Right lobe of liver (tissue), 6 donors: ENCODE data around the gene POLR2B. TPM values are rescaled to one million over a fixed set of nuclear protein-coding genes. Genes with fewer than 3 reads are reported as not detected.

Experiments
- ATAC-seq, 4 donors: fragments of 200-7000 bp; cut with Tn5 transposase; one replicate each; pipeline ENCODE4 v1.9.1; 2020; ENCODE audit warnings: mild to moderate bottlenecking in 4 of 4, moderate library complexity in 4 of 4
- DNase-seq, 3 donors: peaks; one replicate each; pipeline ENCODE4 v3.0.0-alpha.2; 2020
- H3K27ac ChIP-seq, 3 donors: fragments of 200-600 bp; one replicate each; pipeline ENCODE4 v1.8.0; 2022
- H3K27me3 ChIP-seq, 2 donors: fragments of 200-600 bp; one replicate each; pipeline ENCODE4 v1.8.0; 2022
- H3K36me3 ChIP-seq, 4 donors: fragments of 200-600 bp; sonication (generic) in 1 of 4; one replicate each; pipeline versions ENCODE4 v1.5.1 to v1.8.0; 2017 to 2022; ENCODE audit warnings: control low read depth in 1 of 4
- H3K4me1 ChIP-seq, 4 donors: fragments of 200-600 bp; sonication (generic) in 1 of 4; one replicate each; pipeline versions ENCODE4 v1.5.1 to v1.8.0; 2017 to 2022; ENCODE audit warnings: control low read depth in 1 of 4
- H3K4me3 ChIP-seq, 3 donors: fragments of 200-600 bp; one replicate each; pipeline ENCODE4 v1.8.0; 2022
- H3K9me3 ChIP-seq, 4 donors: fragments of 200-600 bp; sonication (generic) in 1 of 4; one replicate each; pipeline versions ENCODE4 v1.5.1 to v1.8.0; 2017 to 2022; ENCODE audit warnings: control low read depth in 1 of 4
- POLR2A ChIP-seq: fragments of 450-650 bp; IDR thresholded peaks from one replicate; pipeline ENCODE4 v1.6.1; 2017; ENCODE audit warnings: antibody characterized with exemption, mild to moderate bottlenecking
- WGBS: methylation state at CpG from one replicate; pipeline ENCODE4 v1.1.6; 2018; ENCODE audit warnings: low coverage, low lambda C conversion rate; ENCODE audit not compliant: insufficient coverage; ENCODE audit errors: missing lambda C conversion rate; 5-methylcytosine and 5-hydroxymethylcytosine counted together
- intact Hi-C, 2 donors: fragments of 100-400 bp; cut with DNase I; formaldehyde crosslinking; loops; one replicate each; pipeline versions ENCODE4 v1.11.2 to v1.14.1; 2022
- total RNA-seq, 6 experiments: library from RNA; depleted of rRNA in 2 of 6; stranded (reverse); fragments of >200 nt in 2 of 6; fragmentation: NEBNext Ultra II Directional in 3 of 6; extraction: Animal tissue kit (Norgen Biotek cat#: 25700) in 3 of 6; gene quantifications; one replicate each; pipeline versions ENCODE4 v1.1.0 to v1.2.4, GENCODE V29; 2016 to 2023
- TF ChIP-seq, protein P1 (sequence below), 4 donors: fragments of 200-600 bp in 3 of 4; fragments of 450-650 bp in 1 of 4; IDR thresholded peaks; one replicate each; pipeline versions ENCODE4 v1.5.1 to v1.8.0; 2016 to 2022; ENCODE audit warnings: antibody characterized with exemption in 4 of 4, mild to moderate bottlenecking in 2 of 4
- donor health status: DM: no; HTN: yes; CAD: no.
- donor health status: DM: no; HTN: no; CAD: no.
- donor health status: DM: no; HTN: no; CAD: no.
- donor health status: DM: no; HTN: yes; CAD: no.
- donor health status: DM: no; HTN: yes; CAD: no.

Gene POLR2B
- total RNA-seq, 6 experiments from 2014 or later, result 24.6 to 37.1 (median 27.3) TPM

DNA sequence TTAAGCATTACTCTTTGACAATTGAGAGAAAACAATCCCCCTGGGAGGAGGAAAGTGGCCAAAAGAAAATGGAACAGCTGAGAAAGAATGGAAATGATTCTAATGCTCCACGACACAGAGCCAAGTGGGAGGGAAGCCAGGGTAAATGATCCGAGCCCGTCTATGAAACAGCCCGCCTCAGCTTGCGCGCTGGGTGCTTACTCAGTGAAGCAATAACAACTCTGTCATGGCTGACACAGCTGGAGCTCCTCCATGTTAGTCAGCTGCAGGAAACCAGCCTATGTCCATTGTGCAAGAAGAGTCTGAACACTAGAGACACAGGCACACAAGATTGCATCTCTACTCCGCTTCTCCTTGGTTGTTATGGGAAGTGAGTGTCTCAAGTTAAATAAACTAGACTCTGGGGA, 20.6 kb upstream of the POLR2B start:
- intact Hi-C loops, result no loop called here
- no peak for TF ChIP-seq POLR2A
- TF ChIP-seq, protein P1, sequence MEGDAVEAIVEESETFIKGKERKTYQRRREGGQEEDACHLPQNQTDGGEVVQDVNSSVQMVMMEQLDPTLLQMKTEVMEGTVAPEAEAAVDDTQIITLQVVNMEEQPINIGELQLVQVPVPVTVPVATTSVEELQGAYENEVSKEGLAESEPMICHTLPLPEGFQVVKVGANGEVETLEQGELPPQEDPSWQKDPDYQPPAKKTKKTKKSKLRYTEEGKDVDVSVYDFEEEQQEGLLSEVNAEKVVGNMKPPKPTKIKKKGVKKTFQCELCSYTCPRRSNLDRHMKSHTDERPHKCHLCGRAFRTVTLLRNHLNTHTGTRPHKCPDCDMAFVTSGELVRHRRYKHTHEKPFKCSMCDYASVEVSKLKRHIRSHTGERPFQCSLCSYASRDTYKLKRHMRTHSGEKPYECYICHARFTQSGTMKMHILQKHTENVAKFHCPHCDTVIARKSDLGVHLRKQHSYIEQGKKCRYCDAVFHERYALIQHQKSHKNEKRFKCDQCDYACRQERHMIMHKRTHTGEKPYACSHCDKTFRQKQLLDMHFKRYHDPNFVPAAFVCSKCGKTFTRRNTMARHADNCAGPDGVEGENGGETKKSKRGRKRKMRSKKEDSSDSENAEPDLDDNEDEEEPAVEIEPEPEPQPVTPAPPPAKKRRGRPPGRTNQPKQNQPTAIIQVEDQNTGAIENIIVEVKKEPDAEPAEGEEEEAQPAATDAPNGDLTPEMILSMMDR (IDR thresholded peaks at IDR 0.05), result no peak
- no peaks in the 10 kb centered on the region for H3K27me3 ChIP-seq
- H3K4me3 ChIP-seq, result no peak overlapping the region
- peaks cover 0 to 4% (median 0%) of the 10 kb centered on the region in 4 donors for H3K36me3 ChIP-seq
- H3K9me3 ChIP-seq, result no peaks in the 10 kb centered on the region
- WGBS, result 53% methylated on average over 6 of the region's 7 CpGs
- H3K27ac ChIP-seq, result no peak overlapping the region
- ATAC-seq (peak; percentile 75 to 99 (median 94)), DNase-seq (peak; percentile 61 to 77 (median 64))
- no peaks in the 10 kb centered on the region for H3K4me1 ChIP-seq

DNA sequence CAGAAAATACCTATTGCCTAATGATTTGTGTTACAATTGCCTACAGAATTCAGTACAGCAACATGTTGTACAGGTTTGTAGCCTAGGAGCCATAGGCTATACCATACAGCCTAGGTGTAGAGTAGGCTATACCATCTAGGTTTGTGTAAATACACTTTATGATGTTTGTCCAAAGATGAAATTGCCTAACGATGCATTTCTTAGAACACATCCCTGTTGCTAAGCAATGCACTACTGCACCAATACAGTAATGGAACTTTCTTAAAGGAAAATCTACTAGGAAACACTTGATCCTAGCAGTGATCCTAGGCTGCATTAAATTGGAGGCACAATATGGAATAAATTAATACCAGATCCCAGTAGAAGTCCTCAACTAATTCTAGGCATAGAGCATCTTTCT, 19.6 kb upstream of the POLR2B start:
- DNase-seq (no peak), ATAC-seq (no peak)
- intact Hi-C loops, result no loop called here
- Histone ChIP-seq H3K27me3 (no peaks in the 10 kb centered on the region), H3K27ac (no peak overlapping the region), H3K9me3 (no peaks in the 10 kb centered on the region), H3K4me3 (no peak overlapping the region), H3K36me3 (peaks cover 0 to 14% (median 5%) of the 10 kb centered on the region in 4 donors), H3K4me1 (no peaks in the 10 kb centered on the region)
- 54% methylated on average over 1 of the region's 1 CpG for WGBS
- TF ChIP-seq, protein P1 (IDR thresholded peaks at IDR 0.05), result no peak
- TF ChIP-seq POLR2A, result no peak

DNA sequence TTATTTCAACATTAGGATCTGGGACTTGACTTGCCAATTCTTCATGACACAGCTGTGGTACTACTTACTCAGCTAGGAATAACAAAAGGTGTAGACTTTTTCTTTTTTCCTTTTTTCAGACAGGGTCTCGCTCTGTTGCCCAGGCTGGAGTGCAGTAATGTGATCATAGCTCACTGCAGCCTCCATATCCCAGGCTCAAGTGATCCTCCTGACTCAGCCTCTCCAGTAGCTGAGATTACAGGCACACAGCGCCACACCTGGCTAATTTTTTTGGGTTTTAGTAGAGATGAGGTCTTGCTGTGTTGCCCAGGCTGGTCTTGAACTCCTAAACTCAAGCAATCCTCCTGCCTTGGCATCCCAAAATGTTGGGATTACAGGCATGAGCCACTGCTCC, 17.6 kb upstream of the POLR2B start:
- ATAC-seq (no peak), DNase-seq (no peak)
- Histone ChIP-seq H3K27ac (no peak overlapping the region), H3K4me3 (no peak overlapping the region), H3K4me1 (no peaks in the 10 kb centered on the region), H3K9me3 (no peaks in the 10 kb centered on the region), H3K36me3 (peaks cover 0 to 33% (median 12%) of the 10 kb centered on the region in 4 donors), H3K27me3 (no peaks in the 10 kb centered on the region)
- intact Hi-C loops, result no loop called here
- 100% methylated on average over 2 of the region's 2 CpGs for WGBS
- TF ChIP-seq, protein P1 (IDR thresholded peaks at IDR 0.05), result no peak
- TF ChIP-seq POLR2A, result no peak

DNA sequence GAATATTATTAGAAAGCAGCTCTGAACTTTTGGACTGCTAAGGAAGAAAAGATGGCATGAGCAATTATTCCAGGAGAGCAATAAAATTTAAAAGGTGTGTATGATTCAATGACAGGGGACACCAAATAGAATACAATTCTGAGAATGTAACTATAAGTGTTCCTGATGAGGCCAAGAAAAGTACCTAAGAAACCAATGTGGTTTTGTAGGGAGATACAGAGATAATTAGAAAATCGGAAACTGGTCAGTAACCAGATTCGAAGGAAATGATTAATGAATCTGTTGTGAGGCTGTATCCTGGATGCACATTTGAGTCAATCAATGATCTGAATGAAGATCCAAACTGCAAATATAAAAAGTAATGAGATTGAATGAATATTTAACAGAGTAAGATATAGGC, 7.3 kb upstream of the POLR2B start:
- Histone ChIP-seq H3K9me3 (no peaks in the 10 kb centered on the region), H3K27ac (no peak overlapping the region), H3K27me3 (no peaks in the 10 kb centered on the region), H3K36me3 (peaks cover 0 to 65% (median 29%) of the 10 kb centered on the region in 4 donors), H3K4me3 (no peak overlapping the region), H3K4me1 (peaks cover 0 to 15% (median 6%) of the 10 kb centered on the region in 4 donors)
- TF ChIP-seq, protein P1 (IDR thresholded peaks at IDR 0.05), result no peak
- TF ChIP-seq POLR2A, result no peak
- intact Hi-C loops, result no loop called here
- DNase-seq (no peak), ATAC-seq (no peak)
- 89% methylated on average over 2 of the region's 2 CpGs for WGBS

DNA sequence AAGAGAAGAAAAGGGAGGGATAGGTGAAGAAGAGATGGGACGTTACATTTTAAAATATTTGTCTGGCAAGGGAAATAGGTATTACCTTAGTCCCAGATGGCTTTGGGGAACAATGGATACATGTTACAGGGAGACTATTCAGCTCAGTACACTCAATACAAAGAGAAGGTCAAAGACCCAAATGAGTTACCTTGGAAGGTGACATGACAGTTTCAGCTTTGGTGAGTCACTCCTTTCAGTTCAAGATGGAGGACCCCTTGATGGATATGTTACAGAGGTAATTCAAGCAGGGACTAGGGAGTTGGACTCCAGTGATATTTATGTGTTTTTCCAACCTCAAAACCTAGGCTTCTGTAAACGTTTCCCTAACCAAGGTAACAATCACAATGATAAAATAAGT, 6.3 kb upstream of the POLR2B start:
- 91% methylated on average over 1 of the region's 2 CpGs for WGBS
- DNase-seq, result no peak
- TF ChIP-seq POLR2A, result no peak
- TF ChIP-seq, protein P1 (IDR thresholded peaks at IDR 0.05), result no peak
- intact Hi-C loops, result no loop called here
- ATAC-seq, result no peak
- Histone ChIP-seq H3K27me3 (no peaks in the 10 kb centered on the region), H3K9me3 (no peaks in the 10 kb centered on the region), H3K4me3 (no peak overlapping the region), H3K4me1 (peaks cover 0 to 15% (median 6%) of the 10 kb centered on the region in 4 donors), H3K36me3 (peaks cover 0 to 55% (median 24%) of the 10 kb centered on the region in 4 donors), H3K27ac (no peak overlapping the region)
